GM19463 (cell line): Measurements from ENCODE around the gene MARCHF11.

Experiments
- ATAC-seq: cut with Tn5 transposase; IDR thresholded peaks from one replicate; pipeline ENCODE4 v1.9.1; 2021; ENCODE audit warnings: mild to moderate bottlenecking, moderate library complexity; ENCODE audit not compliant: unreplicated experiment

The MARCHF11 gene

GRCh38 chr5:16064135-16064893 lies 115.3 kb downstream of the MARCHF11 start:
- ATAC-seq = no peak

GRCh38 chr5:16061163-16061562 lies 118.4 kb downstream of the MARCHF11 start:
- ATAC-seq = no peak

GRCh38 chr5:16057277-16057676 lies 122.3 kb downstream of the MARCHF11 start:
- ATAC-seq = no peak

GRCh38 chr5:16051246-16051755 lies 128.3 kb downstream of the MARCHF11 start:
- ATAC-seq = no peak

GRCh38 chr5:16050414-16050813 lies 129.2 kb downstream of the MARCHF11 start:
- no peak for ATAC-seq

GRCh38 chr5:16049761-16050160 lies 129.8 kb downstream of the MARCHF11 start:
- no peak for ATAC-seq

GRCh38 chr5:16048132-16048531 lies 131.5 kb downstream of the MARCHF11 start:
- ATAC-seq = no peak

- ATAC-seq = no peak
These were observed 136.1 kb downstream of the MARCHF11 start for GRCh38 chr5:16043349-16043965.

- no peak for ATAC-seq
These were observed 142.3 kb downstream of the MARCHF11 start for GRCh38 chr5:16037121-16037845.

- ATAC-seq = no peak
These were observed 145.1 kb downstream of the MARCHF11 start for GRCh38 chr5:16034319-16035001.

- no peak for ATAC-seq
These were observed 146.2 kb downstream of the MARCHF11 start for GRCh38 chr5:16033187-16033925.

GRCh38 chr5:16028708-16029107 lies 150.9 kb downstream of the MARCHF11 start:
- no peak for ATAC-seq

GRCh38 chr5:16025681-16026080 lies 153.9 kb downstream of the MARCHF11 start:
- no peak for ATAC-seq

- ATAC-seq = no peak
These were observed 160.6 kb downstream of the MARCHF11 start for GRCh38 chr5:16018970-16019369.

GRCh38 chr5:16017720-16018119 lies 161.9 kb downstream of the MARCHF11 start:
- ATAC-seq = no peak
